Measurements from ENCODE around the gene FHOD3. TPM values are rescaled to one million over a fixed set of nuclear protein-coding genes. Genes with fewer than 3 reads are reported as not detected.

The FHOD3 gene
- total RNA-seq, 1 experiment from 2014 or later = 18.1 TPM

GRCh38 chr18:36287653-36288052 is 9.9 kb upstream of the FHOD3 start:
- H3K9me2 ChIP-seq (replicated peaks; ENCODE audit: low read length) = no peaks in the 10 kb centered on the region
- BruUV-seq (replicated peaks) = no TSS peak
- H3K9me3 ChIP-seq (ENCODE audit: low read length) = no peaks in the 10 kb centered on the region
- H4K20me1 ChIP-seq (ENCODE audit: low read length) = no peaks in the 10 kb centered on the region
- no peak overlapping the region for H3K4me3 ChIP-seq (ENCODE audit: low read length)
- H3K27ac ChIP-seq (ENCODE audit: low read length) = no peak overlapping the region
- no peaks in the 10 kb centered on the region for H3K4me1 ChIP-seq (ENCODE audit: insufficient read depth, low read length)
- no peak overlapping the region for H2AFZ ChIP-seq (ENCODE audit: low read length)
- H3K79me2 ChIP-seq (ENCODE audit: low read length) = no peaks in the 10 kb centered on the region
- intact Hi-C loops (cut with micrococcal nuclease) = loop anchor here (10.0 kb wide), 1 partner anchor 113 kb away; no protein-coding TSS in a partner anchor
- ATAC-seq (no peak), DNase-seq (no peak)
- no peak overlapping the region for H3K9ac ChIP-seq (ENCODE audit: low read length)
- ChIA-PET CTCF (no interaction called here), POLR2A (ENCODE audit: unreplicated experiment) (no interaction called here)
- no peaks in the 10 kb centered on the region for H3K27me3 ChIP-seq (ENCODE audit: low read length)
- no peak overlapping the region for H3K4me2 ChIP-seq (ENCODE audit: low read length)
- TF ChIP-seq CTCF (conservative IDR thresholded peaks at IDR 0.05; ENCODE audit: low read depth, low read length) = no peak
- no peak for TF ChIP-seq EZH2phosphoT487 (IDR thresholded peaks at IDR 0.05; ENCODE audit: borderline replicate concordance, low read length)
- no peak for TF ChIP-seq EZH2 (IDR thresholded peaks at IDR 0.05; ENCODE audit: low read length, unreplicated experiment)
- no peaks in the 10 kb centered on the region for H3F3A ChIP-seq (ENCODE audit: low read length, unreplicated experiment)
- no peaks in the 10 kb centered on the region for H3K36me3 ChIP-seq (ENCODE audit: low read depth, low read length)

- no peak for TF ChIP-seq EZH2 (IDR thresholded peaks at IDR 0.05; ENCODE audit: low read length, unreplicated experiment)
- TF ChIP-seq EZH2phosphoT487 (IDR thresholded peaks at IDR 0.05; ENCODE audit: borderline replicate concordance, low read length) = no peak
- no peak for TF ChIP-seq CTCF (conservative IDR thresholded peaks at IDR 0.05; ENCODE audit: low read depth, low read length)
- H3K9me2 ChIP-seq (replicated peaks; ENCODE audit: low read length) = no peaks in the 10 kb centered on the region
- H3K36me3 ChIP-seq (ENCODE audit: low read depth, low read length) = no peaks in the 10 kb centered on the region
- CTCF ChIA-PET = no interaction called here
- intact Hi-C loops (cut with micrococcal nuclease) = loop anchor here (10.0 kb wide), 1 partner anchor 114 kb away; no protein-coding TSS in a partner anchor
- no peaks in the 10 kb centered on the region for H3K4me1 ChIP-seq (ENCODE audit: insufficient read depth, low read length)
- no TSS peak for BruUV-seq (replicated peaks)
- H2AFZ ChIP-seq (ENCODE audit: low read length) = no peak overlapping the region
- H4K20me1 ChIP-seq (ENCODE audit: low read length) = no peaks in the 10 kb centered on the region
- ATAC-seq (no peak), DNase-seq (no peak)
- H3K79me2 ChIP-seq (ENCODE audit: low read length) = no peaks in the 10 kb centered on the region
- H3K4me3 ChIP-seq (ENCODE audit: low read length) = no peak overlapping the region
- no peak overlapping the region for H3K9ac ChIP-seq (ENCODE audit: low read length)
- no peaks in the 10 kb centered on the region for H3K27me3 ChIP-seq (ENCODE audit: low read length)
- no peak overlapping the region for H3K4me2 ChIP-seq (ENCODE audit: low read length)
- no peak overlapping the region for H3K27ac ChIP-seq (ENCODE audit: low read length)
- POLR2A ChIA-PET (ENCODE audit: unreplicated experiment) = no interaction called here
- no peaks in the 10 kb centered on the region for H3K9me3 ChIP-seq (ENCODE audit: low read length)
- no peaks in the 10 kb centered on the region for H3F3A ChIP-seq (ENCODE audit: low read length, unreplicated experiment)
Measured at GRCh38 chr18:36288689-36289088, 8.8 kb upstream of the FHOD3 start.

DNA sequence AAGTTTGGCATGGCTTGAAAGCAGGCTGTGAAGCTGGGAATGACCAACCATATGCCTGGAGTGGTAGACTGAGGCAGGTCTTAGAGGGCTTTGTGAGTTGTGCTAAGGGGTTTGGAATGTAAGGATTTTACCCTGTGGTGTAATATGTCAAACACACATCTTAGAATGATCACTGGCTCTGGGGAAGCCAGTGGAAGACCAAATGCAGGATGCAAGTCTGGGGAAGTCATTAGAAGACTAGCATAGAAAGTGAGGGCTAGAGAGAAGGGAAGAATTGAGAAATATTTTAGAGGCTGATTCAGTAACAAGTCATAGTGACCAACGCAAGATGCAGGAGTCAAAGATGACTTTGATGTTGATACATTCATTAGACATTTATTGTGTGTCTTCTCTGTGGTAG is 3.5 kb upstream of the FHOD3 start:
- Histone ChIP-seq H3K36me3 (ENCODE audit: low read depth, low read length) (no peaks in the 10 kb centered on the region), H3K9me2 (replicated peaks; ENCODE audit: low read length) (no peaks in the 10 kb centered on the region), H3F3A (ENCODE audit: low read length, unreplicated experiment) (no peaks in the 10 kb centered on the region), H3K4me2 (ENCODE audit: low read length) (no peak overlapping the region), H3K79me2 (ENCODE audit: low read length) (peaks cover 11% of the 10 kb centered on the region), H3K9me3 (ENCODE audit: low read length) (no peaks in the 10 kb centered on the region), H4K20me1 (ENCODE audit: low read length) (0 out of 2 replicates have a peak, but pooled peaks cover under 1% of the 10 kb centered on the region), H3K9ac (ENCODE audit: low read length) (no peak overlapping the region), H3K27ac (ENCODE audit: low read length) (no peak overlapping the region), H3K27me3 (ENCODE audit: low read length) (no peaks in the 10 kb centered on the region), H3K4me1 (ENCODE audit: insufficient read depth, low read length) (no peaks in the 10 kb centered on the region), H2AFZ (ENCODE audit: low read length) (no peak overlapping the region), H3K4me3 (ENCODE audit: low read length) (no peak overlapping the region)
- DNase-seq = peak; percentile 34
- no peak for ATAC-seq
- CTCF ChIA-PET = no interaction called here
- TF ChIP-seq EZH2 (IDR thresholded peaks at IDR 0.05; ENCODE audit: low read length, unreplicated experiment) (no peak), CTCF (conservative IDR thresholded peaks at IDR 0.05; ENCODE audit: low read depth, low read length) (no peak), EZH2phosphoT487 (IDR thresholded peaks at IDR 0.05; ENCODE audit: borderline replicate concordance, low read length) (no peak)
- intact Hi-C loops (cut with micrococcal nuclease) = loop anchor here (10.0 kb wide), 1 partner anchor 461 kb away; no protein-coding TSS in a partner anchor
- POLR2A ChIA-PET (ENCODE audit: unreplicated experiment) = no interaction called here
- no TSS peak for BruUV-seq (replicated peaks)
